Stimulated activated CD4-positive, alpha-beta T cell treated with anti-CD3 and anti-CD28 coated beads, Interleukin-12 subunit alpha, Interleukin-12 subunit beta, amount 100 ng/mL, for 24 hours (primary cell): ENCODE results near the gene FDXACB1.
A peak's percentile ranks its signal among the peaks of the same experiment; 100 is the strongest.

ENCODE experiments used
- DNase-seq, 2 experiments: peaks; one replicate each; pipeline ENCODE4 v3.0.0-alpha.2; 2020; ENCODE audit warnings: low read depth in 2 of 2

FDXACB1 gene, protein sequence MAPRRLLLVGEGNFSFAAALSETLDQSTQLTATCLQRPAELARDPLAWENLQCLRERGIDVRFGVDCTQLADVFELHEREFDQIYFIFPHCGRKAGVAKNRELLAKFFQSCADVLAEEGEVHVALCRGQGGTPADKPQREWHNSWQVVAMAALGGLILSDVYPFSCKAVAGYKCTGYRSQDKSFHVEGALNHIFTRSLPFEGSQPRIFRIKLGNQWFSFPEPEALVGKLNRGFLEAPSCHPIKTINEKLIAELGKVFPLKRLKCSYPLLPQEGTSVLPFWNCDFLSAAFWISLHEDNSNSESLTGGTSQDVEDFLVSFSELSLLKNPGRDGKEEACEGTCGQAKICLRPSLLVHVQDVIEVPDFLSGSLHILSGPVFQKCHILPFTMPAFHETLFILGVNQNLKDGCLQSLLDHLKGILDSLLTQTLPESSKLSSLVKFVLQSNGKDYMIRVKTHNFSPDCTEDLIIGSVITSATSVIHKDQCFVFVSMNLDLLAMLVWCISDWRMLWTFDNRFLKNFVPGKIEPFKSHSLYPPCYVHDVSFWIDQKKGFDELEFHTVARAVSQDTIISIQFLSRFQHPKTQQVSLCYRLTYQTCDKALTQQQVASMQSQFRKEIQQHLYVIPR

DNA sequence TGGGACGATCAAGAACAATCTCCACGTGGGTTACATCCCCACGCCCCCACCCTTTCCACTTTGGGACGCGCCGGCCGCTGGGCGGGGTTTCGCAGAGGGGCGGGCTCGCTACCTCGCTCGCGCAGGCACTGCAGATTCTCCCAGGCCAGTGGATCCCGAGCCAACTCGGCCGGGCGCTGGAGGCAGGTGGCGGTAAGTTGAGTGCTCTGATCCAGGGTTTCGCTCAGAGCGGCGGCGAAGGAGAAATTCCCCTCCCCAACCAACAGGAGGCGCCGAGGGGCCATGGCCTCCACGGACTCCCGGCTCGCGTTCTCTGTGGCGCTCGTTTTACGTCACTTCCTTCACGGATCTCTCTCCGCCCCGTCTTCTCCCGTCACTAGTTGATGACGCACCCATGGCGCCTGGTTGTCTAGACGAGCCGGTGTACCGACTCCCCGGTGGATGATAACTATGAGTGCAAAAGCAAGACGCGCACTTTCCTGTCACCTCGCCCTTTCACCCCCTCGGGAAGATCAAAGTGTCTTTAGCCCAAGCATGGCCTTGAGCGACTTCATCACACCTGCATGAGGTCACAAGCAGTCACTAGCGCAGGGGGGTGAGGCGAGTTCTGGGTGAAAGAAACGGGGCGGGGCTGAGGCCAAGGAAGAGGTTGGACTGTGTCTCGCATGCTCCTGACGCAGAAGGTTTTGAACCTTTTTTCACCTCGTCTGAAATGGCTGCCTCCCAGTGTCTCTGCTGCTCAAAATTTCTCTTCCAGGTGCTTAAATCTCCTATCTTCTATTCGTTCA, at the start of gene FDXACB1, which contains the start of gene CFAP68:
TSS of gene FDXACB1 (minus strand) at position 317 of the 788 bp plus-strand sequence. CDS start at position 284, 33 bp downstream.
TSS of gene CFAP68 (plus strand) at position 693 of the 788 bp plus-strand sequence. CDS start at position 713, 20 bp downstream.
- peak; percentile 87 to 91 for DNase-seq

DNA sequence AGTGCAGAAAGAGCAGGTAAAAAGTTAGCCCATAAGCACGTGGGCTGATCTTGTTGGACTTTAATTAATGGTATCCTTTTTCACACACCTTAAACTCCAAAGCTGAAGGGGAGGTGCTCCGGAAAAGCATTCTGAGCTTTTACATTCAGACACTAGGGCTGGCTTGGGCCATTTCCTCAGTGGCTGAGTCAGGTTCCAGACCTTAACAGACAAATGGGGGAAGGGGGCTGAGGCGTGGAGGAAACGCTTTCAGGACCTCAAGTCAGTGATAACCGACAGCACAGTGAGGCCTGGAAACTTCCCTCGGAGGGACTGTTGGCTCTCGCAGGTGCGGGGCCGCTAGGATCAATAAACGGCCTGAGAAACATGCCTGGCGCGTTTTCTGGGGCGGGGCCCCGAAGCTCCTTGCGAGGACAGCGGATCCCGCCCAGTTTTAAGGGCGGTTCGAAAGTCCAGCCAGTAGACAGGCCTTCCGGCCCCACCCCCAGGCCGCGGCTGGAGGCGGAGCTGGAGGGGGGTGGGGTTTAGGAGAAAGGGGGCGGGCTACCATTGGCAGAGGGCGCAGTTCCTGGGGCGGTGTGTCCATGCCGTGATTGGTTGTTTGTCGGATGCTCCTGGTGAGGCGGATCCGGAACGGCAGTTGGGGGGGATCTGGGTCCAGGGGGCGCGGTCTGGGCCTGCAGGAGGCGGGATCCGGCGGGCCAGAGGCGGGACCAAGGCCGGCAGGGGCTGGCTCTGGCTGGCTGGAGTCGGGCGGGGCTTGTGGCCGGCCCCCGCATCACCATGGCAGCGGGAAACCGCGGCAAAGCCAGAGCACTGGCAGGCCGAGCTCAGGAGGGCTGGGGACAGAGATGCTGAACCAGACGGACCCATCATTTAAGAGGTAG, 47.8 kb upstream of the FDXACB1 start:
- peak; percentile 88 to 92 for DNase-seq

DNA sequence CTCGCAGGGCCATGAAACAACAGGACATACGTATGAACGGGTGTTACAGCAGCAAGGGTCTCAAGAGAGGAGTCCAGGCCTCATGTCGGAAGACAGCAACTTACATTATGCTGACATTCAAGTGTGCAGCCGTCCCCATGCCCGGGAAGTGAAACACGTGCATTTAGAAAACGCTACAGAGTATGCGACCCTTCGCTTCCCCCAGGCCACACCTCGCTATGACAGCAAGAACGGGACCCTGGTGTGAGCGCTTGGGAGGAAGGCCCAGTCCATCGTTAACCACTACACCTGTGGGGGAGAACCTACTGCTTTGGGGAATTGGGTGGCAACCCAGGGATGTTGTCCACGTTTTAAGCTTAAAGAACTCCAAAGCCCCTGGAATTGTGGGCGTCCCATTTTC, 47.0 kb upstream of the FDXACB1 start:
- no peak for DNase-seq

DNA sequence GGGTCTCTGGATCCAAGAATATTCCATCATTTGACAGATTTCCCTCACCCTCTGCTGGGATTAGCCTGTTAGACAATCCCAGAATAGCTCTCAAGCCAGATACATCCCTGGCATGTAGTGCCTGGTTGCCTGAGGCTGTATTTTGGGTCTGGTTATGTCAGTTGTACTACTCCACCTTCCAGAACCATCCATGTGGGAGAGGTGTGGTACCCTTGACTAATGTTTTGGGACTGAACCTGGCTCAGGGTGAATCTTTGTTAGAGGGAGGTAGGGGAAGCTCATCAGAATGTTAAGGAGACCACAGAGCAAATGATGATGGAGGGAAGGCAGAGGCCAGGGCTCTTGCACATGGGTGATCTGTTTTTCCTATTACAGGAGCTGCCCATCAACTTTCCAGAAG, 45.0 kb upstream of the FDXACB1 start:
- DNase-seq, result no peak

DNA sequence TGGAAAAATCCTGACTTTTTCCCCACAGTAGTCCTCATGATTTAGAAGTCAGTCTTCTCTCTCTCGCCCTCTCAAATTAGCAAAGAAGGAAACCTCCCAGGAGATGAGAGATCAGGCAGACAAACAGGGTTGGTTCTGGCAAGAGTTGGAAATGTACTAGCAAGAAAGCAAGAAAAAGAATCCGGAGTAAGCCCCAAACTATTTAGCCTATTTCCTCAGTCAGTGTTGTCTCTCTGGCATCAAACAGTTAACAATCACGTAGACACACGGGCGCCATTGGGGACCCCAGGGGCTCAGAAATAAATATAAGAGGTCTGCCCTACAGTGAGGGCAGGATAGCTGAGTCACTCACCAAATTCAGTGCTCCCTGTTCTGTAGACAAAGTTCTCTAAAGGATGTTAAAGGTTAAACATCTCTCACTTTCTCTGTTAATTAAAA, 44.4 kb upstream of the FDXACB1 start:
- no peak for DNase-seq

DNA sequence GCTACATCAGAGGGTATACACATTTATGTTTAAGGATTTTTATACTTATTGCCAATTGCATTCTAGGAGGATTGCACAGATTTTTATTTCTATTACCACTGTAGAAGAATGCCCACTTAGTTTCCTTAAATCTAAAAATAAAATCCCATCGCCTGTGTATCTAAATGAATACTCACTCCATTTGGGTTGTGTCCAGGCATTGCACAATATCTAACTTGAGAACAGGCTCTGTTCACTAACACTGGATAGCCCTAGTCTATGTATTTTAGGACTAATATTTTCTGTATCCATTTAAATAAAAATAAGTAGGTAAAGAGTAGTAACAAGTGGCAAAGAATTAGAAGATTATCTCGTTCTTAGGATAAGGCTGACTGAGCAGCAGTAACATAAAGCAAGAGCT, 43.8 kb upstream of the FDXACB1 start:
- DNase-seq, result no peak

DNA sequence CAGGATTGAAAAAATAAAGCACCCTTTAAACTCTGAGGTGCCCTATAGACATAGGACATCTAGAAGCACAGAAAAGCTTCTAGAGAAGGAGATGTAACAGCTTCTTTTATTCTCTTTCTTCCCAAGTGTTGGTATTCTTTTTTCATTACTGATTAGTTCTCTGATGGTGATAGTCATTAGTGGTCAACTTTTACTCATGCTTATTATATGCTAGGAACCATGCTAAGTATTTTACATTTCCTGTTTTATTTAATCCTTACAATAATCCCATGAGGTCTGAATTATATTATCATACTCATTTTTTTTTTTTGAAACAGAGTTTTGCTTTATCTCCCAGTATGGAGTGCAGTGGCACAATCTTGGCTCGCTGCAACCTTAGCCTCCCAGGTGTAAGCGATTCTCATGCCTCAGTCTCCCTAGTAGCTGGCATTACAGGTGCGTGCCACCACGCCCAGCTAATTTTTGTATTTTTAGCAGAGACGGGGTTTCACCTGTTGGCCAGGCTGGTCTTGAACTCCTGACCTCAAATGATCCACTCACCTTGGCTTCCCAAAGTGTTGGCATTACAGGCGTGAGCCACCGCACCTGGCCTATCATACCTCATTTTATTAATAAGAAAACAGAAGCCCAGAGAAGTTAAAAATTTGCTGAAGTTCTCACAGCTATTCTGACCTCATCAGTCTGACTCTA, 42.7 kb upstream of the FDXACB1 start:
- DNase-seq, result no peak

DNA sequence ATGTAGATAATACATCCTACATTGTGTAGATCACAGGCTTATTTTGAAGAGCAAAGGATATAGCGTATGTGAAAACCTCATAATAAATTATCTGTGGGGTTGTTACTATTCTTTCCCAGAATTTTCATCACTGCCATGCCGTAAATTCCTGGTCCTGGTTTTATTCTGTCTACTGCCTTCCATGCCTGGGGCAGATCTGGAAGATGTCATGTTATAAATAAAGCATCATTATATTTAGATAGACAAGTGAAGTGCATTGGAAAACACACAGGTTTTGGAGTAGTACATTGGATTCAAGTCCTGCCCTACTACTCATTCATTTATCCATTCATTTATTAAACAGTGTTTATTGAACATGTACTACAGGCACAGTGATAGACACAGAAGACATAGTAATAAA, 41.9 kb upstream of the FDXACB1 start:
- DNase-seq, result no peak

DNA sequence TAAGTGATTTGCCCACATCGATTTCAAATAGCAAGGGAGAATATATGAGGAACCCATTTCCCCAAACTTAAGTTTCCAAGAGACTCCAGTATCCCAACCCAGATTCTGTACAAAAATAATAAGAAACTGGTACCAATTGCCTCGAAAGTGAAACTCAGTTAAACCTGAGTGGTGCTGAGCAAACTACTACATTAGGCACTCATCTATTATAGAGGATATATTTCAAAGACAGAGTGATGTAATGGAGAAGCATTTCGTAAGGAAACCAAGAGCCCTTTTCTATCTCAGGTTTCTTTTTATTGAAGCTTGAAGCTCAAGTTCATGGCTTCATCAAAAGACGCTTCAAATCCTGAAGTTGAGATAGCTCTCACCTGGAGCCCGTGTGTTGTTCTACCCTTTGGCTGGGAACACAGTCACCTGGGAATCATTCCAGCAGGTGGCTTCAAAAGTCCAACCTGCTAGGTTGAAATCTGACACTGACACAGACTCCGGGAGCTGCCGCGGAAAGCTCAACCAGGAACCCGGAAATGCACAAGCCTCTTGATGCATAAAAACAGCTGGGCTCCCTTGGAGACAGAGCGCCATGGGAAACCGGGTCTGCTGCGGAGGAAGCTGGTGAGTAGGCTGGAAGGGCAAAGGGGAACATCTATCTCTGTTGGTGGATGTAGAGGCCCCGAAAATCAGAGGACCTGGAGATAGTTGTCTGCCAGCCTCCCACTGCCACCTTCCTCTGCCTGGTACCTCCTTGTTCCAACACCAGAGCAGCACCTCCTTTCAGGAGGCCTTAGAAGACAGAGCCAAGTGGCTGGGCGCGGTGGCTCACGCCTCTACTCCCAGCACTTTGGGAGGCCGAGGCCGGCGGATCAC, 39.7 kb upstream of the FDXACB1 start, which contains the start of gene C11orf52:
TSS of gene C11orf52 (plus strand) at position 524 of the 867 bp plus-strand sequence. CDS start at position 584, 60 bp downstream.
- no peak for DNase-seq

DNA sequence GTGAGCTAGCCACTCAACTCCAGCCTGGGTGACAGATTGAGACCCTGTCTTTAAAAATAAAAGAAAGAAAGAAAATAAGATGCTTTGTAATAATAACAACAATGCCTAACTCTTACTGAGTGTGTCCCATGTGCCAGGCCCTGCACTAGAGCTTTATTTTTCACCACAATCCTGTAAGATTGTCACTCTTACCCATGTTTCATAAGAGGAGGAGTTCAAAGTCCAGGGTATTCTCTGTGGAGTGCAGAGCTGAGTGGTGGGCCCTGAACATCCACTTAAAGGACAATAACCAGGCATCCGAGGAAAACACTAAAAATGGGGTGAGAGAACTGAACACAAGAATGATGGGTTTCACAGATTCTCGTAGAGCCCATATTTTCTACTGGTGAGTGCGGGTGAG, 38.8 kb upstream of the FDXACB1 start:
- no peak for DNase-seq

DNA sequence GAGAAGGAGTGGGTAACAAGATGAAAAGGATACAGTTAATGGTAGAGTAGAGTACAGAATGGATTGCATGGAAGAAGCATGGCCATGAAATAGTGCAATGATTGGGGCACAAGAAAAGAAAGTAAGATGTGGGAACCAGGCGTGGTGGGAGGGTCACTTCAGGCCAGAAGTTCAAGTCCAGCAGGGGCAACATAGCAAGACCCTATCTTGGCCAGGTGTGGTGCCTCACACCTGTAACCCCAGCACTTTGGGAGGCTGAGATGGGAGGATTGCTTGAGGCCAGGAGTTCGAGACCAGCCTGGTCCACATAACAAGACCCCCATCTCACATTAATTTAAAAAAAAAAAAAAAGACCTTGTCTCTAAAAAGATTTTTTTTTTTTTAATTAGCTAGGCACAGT, 38.3 kb upstream of the FDXACB1 start:
- no peak for DNase-seq

DNA sequence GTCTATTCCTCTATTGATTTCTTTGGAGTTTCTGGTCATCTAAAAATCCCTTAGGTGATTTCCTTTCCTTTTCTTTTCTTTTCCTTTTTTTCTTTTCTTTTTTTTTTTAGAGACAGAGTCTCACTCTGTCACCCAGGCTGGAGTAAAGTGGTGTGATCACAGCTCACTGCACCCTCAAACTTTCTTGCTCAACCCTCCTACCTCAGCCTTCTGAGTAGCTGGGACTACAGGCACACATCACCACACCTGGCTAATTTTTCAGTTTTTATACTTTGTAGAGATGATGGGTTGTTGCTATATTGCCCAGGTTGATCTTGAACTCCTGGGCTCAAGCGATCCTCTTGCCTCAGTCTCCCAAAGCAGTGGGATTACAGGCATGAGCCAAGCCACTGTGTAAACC, 37.8 kb upstream of the FDXACB1 start:
- DNase-seq, result no peak

DNA sequence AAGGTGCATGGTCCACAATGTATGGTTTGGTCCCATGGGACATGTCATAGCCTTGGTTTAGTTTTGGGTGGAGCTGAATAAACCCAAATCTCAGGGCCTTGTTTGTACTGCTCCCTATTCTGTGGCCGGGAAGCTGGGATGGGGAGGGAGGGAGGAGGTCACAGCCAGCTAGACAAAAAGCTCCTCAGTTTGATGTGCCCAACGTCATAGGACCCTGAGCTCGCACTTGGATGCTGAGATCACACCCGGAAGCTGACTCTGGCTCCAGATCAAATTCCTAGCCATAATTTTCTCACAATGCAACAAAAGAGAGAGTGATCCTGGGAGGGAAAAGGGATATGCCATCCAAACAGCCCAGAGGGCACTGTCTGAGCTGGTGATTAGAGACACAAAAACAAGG, 35.0 kb upstream of the FDXACB1 start:
- DNase-seq, result no peak

DNA sequence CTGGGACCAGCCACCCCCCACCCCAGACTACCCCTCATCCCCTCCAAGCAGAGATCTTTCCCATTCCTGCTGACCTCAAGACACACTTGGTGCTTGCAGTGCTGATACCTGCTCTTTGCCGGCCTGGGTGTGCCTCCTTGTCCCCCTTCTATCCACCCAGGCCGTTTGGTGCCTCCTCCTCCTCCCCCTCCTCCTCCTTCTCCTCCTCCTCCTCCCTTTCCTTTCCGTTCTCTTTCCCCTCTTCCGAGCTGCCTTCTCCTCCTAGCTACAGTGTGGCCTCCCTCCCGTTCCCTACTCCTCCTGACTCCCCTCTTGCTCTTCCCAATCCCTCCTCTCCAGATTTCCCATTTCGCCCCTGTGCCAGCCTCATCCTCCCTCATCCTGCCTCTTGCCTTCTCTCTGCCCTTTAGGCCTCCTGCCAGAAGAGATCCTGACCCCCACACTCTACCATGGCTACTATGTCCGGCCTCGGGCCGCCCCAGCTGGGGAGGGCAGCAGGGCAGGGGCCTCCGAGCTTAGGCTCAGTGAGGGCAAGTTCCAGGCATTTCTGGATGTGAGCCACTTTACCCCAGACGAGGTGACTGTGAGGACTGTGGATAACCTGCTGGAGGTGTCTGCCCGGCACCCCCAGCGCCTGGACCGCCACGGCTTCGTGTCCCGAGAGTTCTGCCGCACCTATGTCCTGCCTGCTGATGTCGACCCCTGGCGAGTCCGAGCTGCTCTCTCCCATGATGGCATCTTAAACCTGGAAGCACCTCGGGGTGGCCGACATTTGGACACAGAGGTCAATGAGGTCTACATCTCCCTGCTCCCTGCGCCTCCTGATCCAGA, 34.3 kb upstream of the FDXACB1 start:
- no peak for DNase-seq

DNA sequence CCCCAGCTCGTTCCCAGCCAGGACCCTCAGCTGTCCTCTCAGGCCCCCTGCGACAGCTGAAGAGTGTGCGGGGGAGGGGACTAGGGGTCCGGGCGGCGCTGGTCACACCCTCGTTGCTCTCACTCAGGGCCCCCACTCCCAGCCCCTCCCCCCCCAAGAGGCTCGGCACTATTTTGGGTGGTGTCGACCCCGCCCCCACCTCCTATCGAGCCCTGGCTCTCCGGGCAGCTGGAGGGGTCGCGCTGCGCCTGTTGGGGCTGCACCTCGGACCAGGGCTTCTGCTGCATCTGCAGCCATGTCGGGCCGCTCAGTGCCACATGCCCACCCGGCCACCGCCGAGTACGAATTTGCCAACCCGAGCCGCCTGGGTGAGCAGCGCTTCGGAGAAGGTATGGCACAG, 33.6 kb upstream of the FDXACB1 start, which contains the start of gene HSPB2:
TSS of gene HSPB2 (plus strand) at position 200 of the 400 bp plus-strand sequence. CDS start at position 296, 96 bp downstream.
- no peak for DNase-seq

DNA sequence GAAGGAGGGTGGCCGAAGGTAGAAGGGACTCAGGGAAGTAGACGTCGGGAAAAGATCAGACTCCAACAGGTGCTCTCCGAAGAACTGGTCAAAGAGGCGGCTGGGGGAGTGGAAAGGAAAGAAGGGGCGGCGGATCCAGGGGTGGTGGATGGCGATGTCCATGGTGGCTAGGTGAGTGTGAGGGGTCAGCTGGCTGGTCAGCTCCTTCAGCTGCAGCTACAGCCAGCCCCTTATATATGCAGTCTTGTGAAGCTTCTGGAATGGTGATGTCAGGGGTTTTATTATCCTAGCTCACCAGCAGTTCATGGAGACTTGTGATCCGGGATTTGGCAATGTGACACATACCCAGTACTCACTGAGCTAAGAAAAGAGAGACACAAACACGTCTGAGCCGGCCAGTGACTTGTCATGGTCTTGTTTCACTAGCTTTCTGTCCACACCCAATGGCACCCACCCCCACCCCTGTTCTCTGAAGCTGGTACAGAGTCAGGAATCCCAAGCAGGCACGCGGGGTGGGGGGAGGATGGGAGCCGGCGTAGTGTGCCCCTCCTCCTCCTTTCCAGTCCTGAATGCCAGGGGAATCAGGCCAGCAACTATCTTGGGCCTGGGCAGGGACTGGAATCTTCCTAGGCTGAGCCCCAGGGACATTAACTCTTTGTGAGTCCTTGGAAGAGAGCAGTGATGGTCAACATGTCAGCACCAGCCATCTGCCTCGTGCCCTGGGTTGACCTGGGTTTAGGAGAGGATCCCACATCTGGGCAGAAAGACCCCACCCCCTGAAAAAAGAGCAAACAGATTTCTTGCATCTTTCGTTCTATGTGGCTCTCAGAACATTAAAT, 32.8 kb upstream of the FDXACB1 start, which contains the start of gene CRYAB:
TSS of gene CRYAB (minus strand) at position 208 of the 839 bp plus-strand sequence. CDS start at position 162, 46 bp downstream.
- no peak for DNase-seq
